NCI-H146 treated with DMSO at 0.1 percent for 48 hours (cell line): ENCODE results near the gene PLXNA4.

Experiments used
- DNase-seq: peaks from one replicate; lab custom pipeline; 2025; ENCODE audit not compliant: unreplicated experiment; lab: John Stamatoyannopoulos, UW

The PLXNA4 gene

GRCh38 chr7:132590162-132590561 is 13.9 kb upstream of the PLXNA4 start:
- no peak for DNase-seq

GRCh38 chr7:132588596-132588995 is 12.3 kb upstream of the PLXNA4 start:
- DNase-seq = no peak

- DNase-seq = no peak
Measured at GRCh38 chr7:132584796-132585494, 8.7 kb upstream of the PLXNA4 start.

GRCh38 chr7:132581431-132581830 is 5.2 kb upstream of the PLXNA4 start:
- no peak for DNase-seq

GRCh38 chr7:132580717-132581285 is 4.5 kb upstream of the PLXNA4 start:
- peak; percentile 46 for DNase-seq

GRCh38 chr7:132580277-132580676 is 4.0 kb upstream of the PLXNA4 start:
- no peak for DNase-seq

GRCh38 chr7:132579260-132579899 is 3.1 kb upstream of the PLXNA4 start:
- DNase-seq = no peak

GRCh38 chr7:132578826-132579225 is 2.6 kb upstream of the PLXNA4 start:
- no peak for DNase-seq

- no peak for DNase-seq
Measured at GRCh38 chr7:132578050-132578370, 1.7 kb upstream of the PLXNA4 start.

GRCh38 chr7:132577206-132578049 is 1.2 kb upstream of the PLXNA4 start:
- peak; percentile 26 for DNase-seq

- no peak for DNase-seq
Measured at GRCh38 chr7:132576721-132577085, 433 bp upstream of the PLXNA4 start.

- DNase-seq = no peak
Measured at GRCh38 chr7:132575419-132575981, 770 bp downstream of the PLXNA4 start.

GRCh38 chr7:132574223-132574622 is 2.0 kb downstream of the PLXNA4 start:
- no peak for DNase-seq

- no peak for DNase-seq
Measured at GRCh38 chr7:132573251-132573955, 2.9 kb downstream of the PLXNA4 start.

GRCh38 chr7:132572526-132572925 is 3.7 kb downstream of the PLXNA4 start:
- DNase-seq = no peak

- no peak for DNase-seq
Measured at GRCh38 chr7:132571970-132572369, 4.3 kb downstream of the PLXNA4 start.

GRCh38 chr7:132569884-132570614 is 6.2 kb downstream of the PLXNA4 start:
- no peak for DNase-seq

GRCh38 chr7:132568962-132569361 is 7.3 kb downstream of the PLXNA4 start:
- DNase-seq = no peak

GRCh38 chr7:132565885-132566284 is 10.4 kb downstream of the PLXNA4 start:
- no peak for DNase-seq

- no peak for DNase-seq
Measured at GRCh38 chr7:132565441-132565840, 10.8 kb downstream of the PLXNA4 start.
